Measurements from ENCODE around the gene TMCC2.

DNA sequence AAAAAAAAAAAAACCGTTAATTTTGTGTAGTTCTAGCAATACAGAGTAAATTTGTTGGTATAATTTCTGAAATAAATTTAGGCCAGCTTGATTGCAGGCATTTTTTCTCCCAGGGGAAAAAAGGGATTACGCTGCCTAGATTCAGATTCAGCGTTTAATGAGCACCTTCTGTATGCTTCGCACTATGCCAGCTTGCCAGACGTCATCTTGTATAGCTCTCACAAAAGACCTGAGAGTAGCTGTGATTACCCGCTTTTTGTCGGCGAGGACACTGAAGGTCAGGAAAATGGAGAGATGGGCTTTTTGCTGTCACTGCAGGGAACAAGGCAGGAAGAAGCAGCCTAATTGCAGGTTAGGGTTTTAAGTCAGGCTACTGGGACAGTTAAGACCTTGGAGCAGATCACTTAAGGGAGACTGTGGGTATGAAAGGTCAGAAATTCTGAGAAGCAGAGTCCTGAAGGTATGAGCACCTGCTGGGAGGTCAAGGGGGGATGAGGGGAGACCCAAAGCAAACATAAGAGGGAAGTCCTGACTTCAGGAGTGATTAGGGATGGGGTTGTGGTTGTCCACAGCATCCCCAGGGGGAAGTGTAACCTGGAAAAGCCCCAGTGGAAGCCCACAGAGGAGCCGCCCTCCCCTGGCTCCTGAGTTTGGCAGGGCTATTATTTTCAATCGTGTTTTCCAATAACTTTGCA, 39.0 kb downstream of the TMCC2 start:
- no peak for TF ChIP-seq POLR2A (IDR thresholded peaks at IDR 0.05)
- TF ChIP-seq EP300 (IDR thresholded peaks at IDR 0.05; ENCODE audit: low read depth), result no peak

All from transverse colon (tissue), 1 donor.